Kidney (tissue), 14 donors: Measurements from ENCODE around the gene PLIN1. TPM values are rescaled to one million over a fixed set of nuclear protein-coding genes. Genes with fewer than 3 reads are reported as not detected.
A peak's percentile ranks its signal among the peaks of the same experiment; 100 is the strongest.

Source experiments
- DNase-seq, 5 donors: peaks; one replicate each; pipeline ENCODE4 v3.0.0-alpha.2; 2013 to 2020
- FAIRE-seq: peaks from 2 replicates; lab custom pipeline; 2012; peaks lifted over from hg19 to GRCh38; lab: Jason Lieb, UNC
- H3K27ac ChIP-seq, 2 donors: one replicate each; pipeline ENCODE4 v1.7.0; 2013; ENCODE audit warnings: low read depth in 2 of 2, low read length in 2 of 2, inconsistent platforms in 1 of 2
- H3K27me3 ChIP-seq: one replicate; pipeline ENCODE4 v1.7.1; 2013; ENCODE audit warnings: low read length, inconsistent platforms; ENCODE audit not compliant: control insufficient read depth, insufficient read depth
- H3K36me3 ChIP-seq, 3 donors: one replicate each; pipeline versions ENCODE4 v1.7.0 to v1.7.1; 2013; ENCODE audit warnings: low read length in 3 of 3, control low read depth in 1 of 3, inconsistent platforms in 1 of 3; ENCODE audit not compliant: insufficient read depth in 3 of 3, control insufficient read depth in 2 of 3
- H3K4me1 ChIP-seq, 3 donors: one replicate each; pipeline versions ENCODE4 v1.7.0 to v1.7.1; 2013; ENCODE audit warnings: low read length in 3 of 3, inconsistent platforms in 1 of 3, low read depth in 1 of 3; ENCODE audit not compliant: control insufficient read depth in 2 of 3, insufficient read depth in 2 of 3
- H3K4me3 ChIP-seq, 3 donors: one replicate each; pipeline versions ENCODE4 v1.7.0 to v1.8.1; 2013; ENCODE audit warnings: low read length in 3 of 3, control low read depth in 1 of 3, inconsistent platforms in 1 of 3
- H3K9ac ChIP-seq, 3 donors: one replicate each; pipeline versions ENCODE4 v1.7.0 to v1.7.1; 2013; ENCODE audit warnings: low read length in 3 of 3, control low read depth in 1 of 3, inconsistent platforms in 1 of 3
- H3K9me3 ChIP-seq, 3 donors: one replicate each; pipeline versions ENCODE4 v1.7.0 to v1.7.1; 2013; ENCODE audit warnings: low read length in 3 of 3, control low read depth in 1 of 3, inconsistent platforms in 1 of 3; ENCODE audit not compliant: control insufficient read depth in 2 of 3, insufficient read depth in 1 of 3
- intact Hi-C: fragments of 100-400 bp; cut with DNase I; formaldehyde crosslinking; loops from one replicate; pipeline ENCODE4 v1.11.1; 2022
- polyA plus RNA-seq: library from polyadenylated mRNA; stranded (reverse); fragments of 350-450 nt; fragmentation: Illumina TruSeq; extraction: RNeasy Lipid Tissue Mini Kit (QIAGEN cat#74804); gene quantifications from one replicate; pipeline ENCODE4 v1.2.3, GENCODE V29; 2014; ENCODE audit warnings: low read depth, low replicate concordance; ENCODE audit not compliant: insufficient read depth
- total RNA-seq: library from RNA; stranded (reverse); fragmentation: NEBNext Ultra II Directional; extraction: Animal tissue kit (Norgen Biotek cat#: 25700); gene quantifications from one replicate; pipeline ENCODE4 v1.2.1, GENCODE V29; 2021
- TF ChIP-seq, protein P1 (sequence below): IDR thresholded peaks from 3 replicates; pipeline ENCODE4 v1.5.1; 2012; ENCODE audit warnings: mild to moderate bottlenecking, moderate library complexity, borderline replicate concordance; ENCODE audit not compliant: insufficient read depth; ENCODE audit errors: extremely low read depth
- donor health status: control.
- donor health status: control.
- donor health status: control.
- donor health status: control.
- donor health status: control.
- donor health status: DM: yes; HTN: yes; CAD: no.
- donor health status: Normal renal cell carcinoma (clear cell type).

The PLIN1 gene
- total and polyA plus RNA-seq, 2 donors from 2014 or later = 0.86 to 2.1 TPM

GRCh38 chr15:89630260-89630659 lies 48.9 kb downstream of the PLIN1 start:
- Histone ChIP-seq H3K4me1 (no peaks in the 10 kb centered on the region), H3K9me3 (no peaks in the 10 kb centered on the region), H3K27ac (no peak overlapping the region), H3K9ac (no peak overlapping the region), H3K36me3 (peaks cover 0 to 5% (median 0%) of the 10 kb centered on the region in 3 donors), H3K4me3 (no peak overlapping the region), H3K27me3 (no peaks in the 10 kb centered on the region)
- no peak for FAIRE-seq
- intact Hi-C loops = no loop called here
- peak in 1 of 5 donors; percentile 34 for DNase-seq
- TF ChIP-seq, protein P1, sequence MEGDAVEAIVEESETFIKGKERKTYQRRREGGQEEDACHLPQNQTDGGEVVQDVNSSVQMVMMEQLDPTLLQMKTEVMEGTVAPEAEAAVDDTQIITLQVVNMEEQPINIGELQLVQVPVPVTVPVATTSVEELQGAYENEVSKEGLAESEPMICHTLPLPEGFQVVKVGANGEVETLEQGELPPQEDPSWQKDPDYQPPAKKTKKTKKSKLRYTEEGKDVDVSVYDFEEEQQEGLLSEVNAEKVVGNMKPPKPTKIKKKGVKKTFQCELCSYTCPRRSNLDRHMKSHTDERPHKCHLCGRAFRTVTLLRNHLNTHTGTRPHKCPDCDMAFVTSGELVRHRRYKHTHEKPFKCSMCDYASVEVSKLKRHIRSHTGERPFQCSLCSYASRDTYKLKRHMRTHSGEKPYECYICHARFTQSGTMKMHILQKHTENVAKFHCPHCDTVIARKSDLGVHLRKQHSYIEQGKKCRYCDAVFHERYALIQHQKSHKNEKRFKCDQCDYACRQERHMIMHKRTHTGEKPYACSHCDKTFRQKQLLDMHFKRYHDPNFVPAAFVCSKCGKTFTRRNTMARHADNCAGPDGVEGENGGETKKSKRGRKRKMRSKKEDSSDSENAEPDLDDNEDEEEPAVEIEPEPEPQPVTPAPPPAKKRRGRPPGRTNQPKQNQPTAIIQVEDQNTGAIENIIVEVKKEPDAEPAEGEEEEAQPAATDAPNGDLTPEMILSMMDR = no peak

GRCh38 chr15:89629829-89630228 lies 49.3 kb downstream of the PLIN1 start:
- H3K27ac ChIP-seq = no peak overlapping the region
- TF ChIP-seq, protein P1 = no peak
- no peak overlapping the region for H3K9ac ChIP-seq
- H3K9me3 ChIP-seq = no peaks in the 10 kb centered on the region
- DNase-seq (no peak), FAIRE-seq (no peak)
- intact Hi-C loops = no loop called here
- H3K4me1 ChIP-seq = no peaks in the 10 kb centered on the region
- no peaks in the 10 kb centered on the region for H3K27me3 ChIP-seq
- no peak overlapping the region for H3K4me3 ChIP-seq
- H3K36me3 ChIP-seq = peaks cover 0 to 5% (median 0%) of the 10 kb centered on the region in 3 donors

DNA sequence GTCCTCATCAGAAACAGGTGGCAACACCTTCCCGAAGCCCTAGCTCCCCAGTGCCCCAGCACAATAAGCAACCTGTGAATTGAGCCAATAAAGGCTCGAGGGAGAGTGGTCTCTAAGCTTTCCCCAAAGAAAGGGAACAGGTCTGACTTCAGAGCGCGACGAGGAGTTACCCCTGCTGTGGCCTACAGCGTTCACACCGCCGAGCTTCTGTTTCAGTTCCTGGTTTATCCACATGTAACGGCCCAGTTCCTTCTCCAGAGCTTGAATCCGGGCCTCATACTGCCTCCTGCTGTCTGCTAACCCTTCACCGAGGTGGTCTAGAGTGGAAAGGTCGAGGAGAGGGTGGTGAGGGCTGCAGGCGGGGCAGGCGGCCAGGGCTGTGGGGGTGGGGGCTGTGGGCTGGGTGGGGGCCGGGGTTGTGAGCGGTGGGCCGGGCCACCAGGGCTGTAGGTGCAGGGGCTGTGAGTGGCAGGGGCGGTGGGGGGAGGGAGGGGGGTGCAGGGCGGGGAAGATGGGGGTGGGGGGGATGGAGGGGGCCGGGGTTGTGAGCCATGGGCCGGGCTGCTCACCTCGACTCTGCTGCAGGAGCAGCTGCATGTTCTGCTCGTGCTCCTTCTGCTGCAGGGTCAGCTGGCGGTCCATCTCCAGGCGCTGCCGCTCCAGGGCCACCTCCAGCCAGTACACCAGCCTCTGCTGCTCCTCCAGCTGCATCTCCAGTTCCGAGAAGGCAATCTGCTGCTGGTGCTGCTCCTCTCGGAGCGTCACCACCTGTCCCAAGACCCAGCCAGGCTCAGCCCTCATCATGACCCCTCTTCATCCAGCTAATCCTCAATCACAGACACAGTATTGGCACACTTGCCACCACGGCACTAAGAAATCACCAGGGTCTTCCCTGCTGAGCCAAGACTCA lies 50.1 kb downstream of the PLIN1 start:
- FAIRE-seq = no peak
- intact Hi-C loops = no loop called here
- no peaks in the 10 kb centered on the region for H3K9me3 ChIP-seq
- H3K4me1 ChIP-seq = no peaks in the 10 kb centered on the region
- H3K27me3 ChIP-seq = no peaks in the 10 kb centered on the region
- H3K9ac ChIP-seq = no peak overlapping the region
- H3K36me3 ChIP-seq = peaks cover 0 to 5% (median 0%) of the 10 kb centered on the region in 3 donors
- no peak overlapping the region for H3K27ac ChIP-seq
- H3K4me3 ChIP-seq = no peak overlapping the region
- peak in 1 of 5 donors; percentile 41 for DNase-seq
- TF ChIP-seq, protein P1 = no peak
